ENCODE results near the gene PLD4.

GRCh38 chr14:104937694-104938365 is 13.2 kb downstream of the PLD4 start:
- no peak for TF ChIP-seq POLR2AphosphoS5 (IDR thresholded peaks at IDR 0.05; ENCODE audit: low read depth, low read length)
- TF ChIP-seq FOXP2 (optimal IDR thresholded peaks at IDR 0.05; ENCODE audit: borderline replicate concordance, extremely low read depth, extremely low read length, insufficient read depth), result no peak
- TF ChIP-seq, protein P1, sequence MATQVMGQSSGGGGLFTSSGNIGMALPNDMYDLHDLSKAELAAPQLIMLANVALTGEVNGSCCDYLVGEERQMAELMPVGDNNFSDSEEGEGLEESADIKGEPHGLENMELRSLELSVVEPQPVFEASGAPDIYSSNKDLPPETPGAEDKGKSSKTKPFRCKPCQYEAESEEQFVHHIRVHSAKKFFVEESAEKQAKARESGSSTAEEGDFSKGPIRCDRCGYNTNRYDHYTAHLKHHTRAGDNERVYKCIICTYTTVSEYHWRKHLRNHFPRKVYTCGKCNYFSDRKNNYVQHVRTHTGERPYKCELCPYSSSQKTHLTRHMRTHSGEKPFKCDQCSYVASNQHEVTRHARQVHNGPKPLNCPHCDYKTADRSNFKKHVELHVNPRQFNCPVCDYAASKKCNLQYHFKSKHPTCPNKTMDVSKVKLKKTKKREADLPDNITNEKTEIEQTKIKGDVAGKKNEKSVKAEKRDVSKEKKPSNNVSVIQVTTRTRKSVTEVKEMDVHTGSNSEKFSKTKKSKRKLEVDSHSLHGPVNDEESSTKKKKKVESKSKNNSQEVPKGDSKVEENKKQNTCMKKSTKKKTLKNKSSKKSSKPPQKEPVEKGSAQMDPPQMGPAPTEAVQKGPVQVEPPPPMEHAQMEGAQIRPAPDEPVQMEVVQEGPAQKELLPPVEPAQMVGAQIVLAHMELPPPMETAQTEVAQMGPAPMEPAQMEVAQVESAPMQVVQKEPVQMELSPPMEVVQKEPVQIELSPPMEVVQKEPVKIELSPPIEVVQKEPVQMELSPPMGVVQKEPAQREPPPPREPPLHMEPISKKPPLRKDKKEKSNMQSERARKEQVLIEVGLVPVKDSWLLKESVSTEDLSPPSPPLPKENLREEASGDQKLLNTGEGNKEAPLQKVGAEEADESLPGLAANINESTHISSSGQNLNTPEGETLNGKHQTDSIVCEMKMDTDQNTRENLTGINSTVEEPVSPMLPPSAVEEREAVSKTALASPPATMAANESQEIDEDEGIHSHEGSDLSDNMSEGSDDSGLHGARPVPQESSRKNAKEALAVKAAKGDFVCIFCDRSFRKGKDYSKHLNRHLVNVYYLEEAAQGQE (IDR thresholded peaks at IDR 0.05; ENCODE audit: insufficient read depth in 1 of 2, low read depth in 2 of 2, low read length in 2 of 2), result no peak
- TF ChIP-seq TAF1 (IDR thresholded peaks at IDR 0.05; ENCODE audit: borderline replicate concordance, insufficient read depth, low read length), result no peak
